HG03039 (cell line): Measurements from ENCODE around the gene VAC14.
"Not testable (repeated sequence)": the region's sequence is repeated elsewhere in the genome, so short reads cannot be mapped to it uniquely, and the experiment has no call there.

Experiments used
- ATAC-seq: cut with Tn5 transposase; IDR thresholded peaks from one replicate; pipeline ENCODE4 v1.9.1; 2021; ENCODE audit warnings: mild to moderate bottlenecking, moderate library complexity; ENCODE audit not compliant: unreplicated experiment

The VAC14 gene

GRCh38 chr16:70682239-70683145 lies 118.5 kb downstream of the VAC14 start:
- ATAC-seq, result no peak

- ATAC-seq, result no peak
Measured at GRCh38 chr16:70681382-70682238, 119.3 kb downstream of the VAC14 start.

GRCh38 chr16:70680495-70681381 lies 120.2 kb downstream of the VAC14 start:
- no peak for ATAC-seq

DNA sequence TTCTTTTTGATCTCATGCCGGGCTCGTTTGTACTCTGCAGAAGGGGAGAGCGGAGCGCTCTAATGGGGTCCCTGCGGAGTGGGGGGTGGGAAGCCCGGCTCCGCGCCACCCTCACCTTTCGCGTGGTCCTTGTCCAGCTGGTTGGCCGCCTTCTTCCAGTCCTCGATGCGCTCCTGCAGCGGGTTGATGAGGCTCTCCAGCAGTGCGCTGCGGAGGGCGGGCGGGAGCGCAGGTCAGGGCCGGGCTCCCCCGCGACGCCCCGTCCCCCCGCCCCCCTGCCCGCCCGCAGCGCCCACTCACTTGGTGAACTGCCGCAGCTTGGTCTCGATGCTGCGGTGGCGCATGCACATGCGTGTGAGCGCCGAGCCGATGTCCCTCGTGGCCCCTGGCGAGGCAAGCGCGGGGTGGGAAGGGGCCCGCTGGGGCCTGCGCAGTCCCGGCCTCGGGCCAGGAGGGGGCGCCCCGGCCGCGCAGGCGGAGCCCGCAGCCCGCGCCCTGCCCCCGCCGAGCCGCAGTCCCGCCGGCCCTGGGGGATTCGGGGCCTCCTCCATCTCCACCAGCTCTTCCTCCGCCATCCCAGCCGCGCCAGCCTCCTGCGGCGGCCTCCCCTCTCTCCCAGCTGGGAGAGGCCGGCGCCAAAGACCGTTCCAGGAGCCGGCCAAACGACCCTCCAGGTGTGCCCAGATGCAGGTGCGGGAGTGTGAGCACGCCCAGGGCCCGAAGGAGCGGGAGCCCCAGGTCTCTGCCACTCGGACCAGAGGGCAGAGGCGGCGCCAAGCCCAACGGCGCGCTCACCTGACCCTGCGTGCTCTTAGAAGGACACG lies 121.1 kb downstream of the VAC14 start:
- no peak for ATAC-seq

DNA sequence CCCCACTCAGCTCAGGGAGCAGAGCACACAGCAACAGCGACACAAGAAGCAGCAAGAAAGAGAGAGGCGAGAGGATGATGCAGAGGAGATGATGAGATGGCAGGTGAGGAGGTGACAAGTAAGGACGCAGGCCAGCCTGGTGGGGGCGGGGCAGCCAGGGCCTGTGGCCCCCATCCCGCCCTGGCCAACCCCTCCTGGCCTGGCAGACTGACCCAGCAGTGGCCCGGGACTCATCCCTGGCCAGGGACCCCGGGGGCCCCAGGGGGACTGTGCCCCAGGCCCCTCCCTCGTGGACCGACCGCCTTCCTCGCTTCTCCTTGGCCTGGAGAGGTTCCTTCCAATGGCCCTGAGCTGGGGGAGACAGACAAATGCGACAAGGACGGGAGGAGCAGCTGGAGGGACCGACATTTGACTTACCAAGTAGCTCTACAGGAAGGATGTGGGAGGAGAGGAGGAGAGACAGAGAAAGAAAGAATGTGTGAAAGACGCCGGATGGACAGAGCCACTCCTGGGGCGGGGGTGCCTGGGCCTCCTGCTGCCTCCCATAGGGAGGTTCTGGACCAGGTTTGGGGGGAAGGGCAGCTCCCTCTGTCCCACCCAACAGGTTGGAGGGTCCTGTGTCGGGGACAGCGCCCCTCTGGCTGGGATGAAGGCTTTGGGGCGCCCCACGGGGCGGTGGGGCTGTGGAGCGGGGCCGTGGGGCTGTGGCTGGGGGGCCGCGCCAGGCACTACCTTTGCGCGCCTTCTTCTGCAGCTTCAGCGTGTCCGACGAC lies 121.9 kb downstream of the VAC14 start:
- no peak for ATAC-seq

- no peak for ATAC-seq
Measured at GRCh38 chr16:70678121-70678897, 122.6 kb downstream of the VAC14 start.

- no peak for ATAC-seq
Measured at GRCh38 chr16:70677499-70678120, 123.3 kb downstream of the VAC14 start.

DNA sequence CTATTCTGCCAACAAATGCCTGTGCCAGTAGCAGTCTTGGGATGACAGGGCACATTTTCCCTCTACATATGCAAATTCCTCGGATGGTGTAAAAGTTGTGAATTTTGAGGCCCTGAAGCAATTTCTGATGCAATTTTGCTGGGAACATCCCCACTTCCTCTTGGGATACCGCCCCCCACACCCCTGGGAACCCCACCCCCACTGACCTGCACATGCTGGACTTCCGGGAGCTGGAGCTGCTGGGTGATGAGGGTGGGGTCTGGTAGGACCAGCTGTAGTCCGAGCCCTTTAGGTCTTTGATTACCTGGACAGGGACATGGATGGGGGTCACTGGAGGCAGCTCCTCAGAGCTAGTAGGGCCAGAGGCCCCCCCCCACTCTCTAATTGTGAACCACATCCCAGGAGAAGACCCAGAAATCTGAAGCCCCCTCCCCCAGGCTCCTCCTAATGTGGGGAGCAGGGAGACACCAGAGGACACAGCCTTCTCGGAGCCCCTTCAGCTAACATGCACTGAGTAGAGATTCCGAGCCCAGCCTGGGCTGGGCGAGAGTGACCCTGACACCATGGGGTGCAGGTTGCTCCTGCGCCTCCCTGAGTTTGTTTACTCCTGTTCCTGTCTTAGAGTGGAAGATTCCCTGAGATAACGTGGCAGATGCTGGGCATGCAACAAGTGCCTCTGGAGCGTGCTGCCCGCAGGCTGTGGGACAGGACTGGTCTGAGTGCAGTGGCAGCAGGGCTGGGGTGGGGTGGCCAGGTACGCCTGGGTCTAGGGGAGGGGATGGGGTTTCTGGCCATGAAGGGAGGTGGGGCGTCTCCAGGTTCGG lies 124.1 kb downstream of the VAC14 start:
- no peak for ATAC-seq

GRCh38 chr16:70675851-70676513 lies 125.0 kb downstream of the VAC14 start:
- ATAC-seq, result no peak

GRCh38 chr16:70674221-70675014 lies 126.5 kb downstream of the VAC14 start:
- ATAC-seq, result no peak

DNA sequence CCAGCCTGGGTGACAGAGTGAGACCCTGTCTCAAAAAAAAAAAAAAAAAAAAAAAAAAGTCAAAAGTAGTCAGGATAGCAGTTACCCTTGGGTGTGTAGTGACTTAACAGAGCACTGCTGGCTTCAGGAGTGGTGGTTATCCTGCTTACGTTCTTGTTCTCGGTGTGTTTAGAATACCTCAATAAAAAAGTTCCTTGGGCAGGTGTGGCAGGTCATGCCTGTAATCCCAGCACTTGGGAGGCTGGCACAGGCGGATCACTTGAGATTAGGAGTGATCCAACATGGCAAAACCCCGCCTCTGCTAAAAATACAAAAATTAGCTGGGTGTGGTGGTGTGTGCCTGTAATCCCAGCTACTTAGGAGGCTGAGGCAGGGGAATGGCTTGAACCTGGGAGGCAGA lies 130.0 kb downstream of the VAC14 start:
- not testable (repeated sequence) for ATAC-seq

GRCh38 chr16:70670175-70670574 lies 130.8 kb downstream of the VAC14 start:
- ATAC-seq, result no peak

DNA sequence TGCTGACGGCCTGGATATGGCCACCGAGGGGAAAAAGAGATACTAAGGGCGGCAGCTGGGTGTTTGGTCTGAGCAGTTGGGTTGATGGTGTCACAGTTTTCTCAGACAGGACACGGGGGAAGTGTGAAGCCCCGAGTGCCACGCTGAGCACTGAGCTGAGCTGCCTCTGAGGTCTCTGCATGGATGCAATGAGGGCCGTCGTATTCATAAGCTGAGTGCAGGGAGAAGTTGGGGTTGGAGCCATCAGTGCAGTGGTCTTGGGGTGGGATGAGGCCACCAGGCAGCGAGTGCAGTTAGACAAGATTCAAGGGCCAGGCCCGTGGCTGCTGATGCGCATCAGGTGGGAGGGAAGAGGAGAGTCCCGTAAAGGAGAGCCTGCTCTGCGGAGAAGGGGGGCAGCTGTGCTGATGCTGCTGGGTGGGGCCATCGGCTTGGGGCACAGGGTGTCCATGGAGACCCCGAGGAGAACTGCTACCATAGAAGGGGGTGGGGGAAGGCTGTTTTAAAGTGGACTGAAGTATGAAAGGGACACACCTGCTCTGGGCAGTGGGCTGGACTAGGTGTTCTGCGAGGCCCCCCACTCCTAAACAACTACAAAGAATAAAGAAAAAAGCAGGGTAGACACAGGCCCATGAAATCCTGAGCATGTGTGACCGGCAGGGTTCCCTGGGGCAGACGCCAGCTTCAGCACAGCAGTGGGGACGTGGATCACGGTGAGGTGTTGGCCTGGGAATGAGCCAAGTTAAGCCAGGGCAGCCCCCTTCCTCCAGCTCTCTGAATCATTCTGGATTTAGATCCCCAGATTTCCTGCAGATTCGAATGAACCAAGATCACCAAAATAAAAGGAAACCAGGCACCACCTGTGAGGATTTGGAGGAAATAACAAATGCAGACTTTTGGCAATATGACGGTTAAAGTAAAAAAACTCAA lies 134.9 kb downstream of the VAC14 start:
- no peak for ATAC-seq

DNA sequence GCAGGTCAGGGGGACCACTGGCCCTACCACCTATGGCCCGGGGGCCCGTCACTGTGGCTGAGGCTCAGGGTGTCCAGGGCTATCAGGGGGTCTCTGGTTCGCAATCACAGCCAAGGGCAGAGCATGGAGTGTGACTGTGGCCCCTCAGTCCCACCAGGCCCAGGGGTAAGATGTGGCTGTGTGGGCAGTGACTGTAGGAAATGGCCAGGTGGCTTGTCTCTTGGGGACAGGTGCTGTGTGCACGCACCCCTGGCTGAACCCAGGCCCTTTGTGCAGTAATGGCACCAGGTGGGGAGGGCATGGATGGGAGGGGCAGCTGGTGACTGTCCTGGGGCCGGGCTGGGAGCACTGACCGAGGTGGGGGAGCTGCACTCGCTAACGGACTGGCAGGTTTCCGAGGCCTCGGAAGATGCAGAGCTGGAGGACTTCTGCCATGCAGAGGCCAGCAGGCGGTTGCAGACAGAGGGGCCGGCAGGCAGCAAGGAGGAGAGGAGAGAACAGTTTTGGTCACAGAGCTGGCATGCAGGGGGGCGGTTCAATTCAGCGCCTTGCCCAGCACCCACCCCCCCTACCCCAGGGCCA lies 135.8 kb downstream of the VAC14 start:
- ATAC-seq, result no peak
